Gastrocnemius medialis (tissue), 4 donors: ENCODE measurements around the gene TK2.

ENCODE experiments used
- POLR2A ChIP-seq, 2 donors: fragments of 450-650 bp; IDR thresholded peaks; one replicate each; pipeline ENCODE4 v1.6.1; 2017; ENCODE audit warnings: antibody characterized with exemption in 2 of 2, mild to moderate bottlenecking in 2 of 2, moderate library complexity in 2 of 2
- TF ChIP-seq, protein P1 (sequence below), 5 experiments: fragments of 450-650 bp in 3 of 5; fragments of 200-600 bp in 2 of 5; sonication (generic) in 2 of 5; IDR thresholded peaks in 4 of 5; conservative IDR thresholded peaks in 1 of 5; 1 replicate in 4 of 5; 2 replicates in 1 of 5; pipeline ENCODE4 v1.5.1; 2016 to 2019; ENCODE audit warnings: antibody characterized with exemption in 5 of 5, mild to moderate bottlenecking in 3 of 5, moderate library complexity in 3 of 5

DNA sequence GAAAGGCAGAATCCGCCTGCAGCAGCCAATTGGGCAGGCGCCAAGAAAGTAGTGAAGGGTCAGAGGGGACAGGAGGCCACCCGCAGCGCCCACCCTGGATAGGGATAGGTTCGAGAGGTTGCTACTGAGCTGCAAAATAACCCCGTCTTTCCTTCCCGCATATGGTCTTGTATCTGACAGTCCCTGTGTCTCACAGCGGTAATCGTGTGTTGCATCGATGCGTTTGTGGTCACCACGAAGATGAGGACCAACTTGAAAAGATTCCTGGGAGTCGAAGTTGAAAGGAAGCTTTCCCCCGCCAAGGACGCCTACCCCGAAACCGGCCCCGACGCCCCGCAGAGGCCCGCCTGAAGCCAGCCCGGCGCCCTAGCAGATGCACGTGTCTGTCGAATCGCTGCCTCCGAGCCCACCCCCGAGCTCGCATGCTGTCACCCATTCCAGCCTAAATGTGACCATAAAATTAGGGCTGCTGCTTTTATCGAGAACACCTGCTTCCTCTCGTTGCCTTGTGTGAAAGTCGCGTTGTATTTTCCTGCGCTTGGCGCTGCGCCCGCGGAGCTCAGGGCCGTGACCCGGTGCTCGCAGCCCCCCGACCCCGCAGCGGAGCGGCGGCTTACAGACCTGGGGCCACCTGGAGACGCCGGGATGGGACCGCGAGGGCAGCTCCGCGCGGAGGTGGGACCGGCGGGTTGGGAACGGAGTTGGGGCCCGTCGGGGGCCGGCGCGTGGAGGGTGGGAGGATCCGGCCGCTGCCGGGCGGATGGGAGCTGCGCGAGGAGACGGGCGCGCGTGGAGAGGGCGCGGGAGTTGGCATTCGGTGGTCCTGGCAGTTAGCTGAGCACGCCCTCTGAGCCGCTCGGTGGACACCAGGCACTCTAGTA, 29.0 kb upstream of the TK2 start, which contains the start of gene CMTM2:
- TF ChIP-seq, protein P1, sequence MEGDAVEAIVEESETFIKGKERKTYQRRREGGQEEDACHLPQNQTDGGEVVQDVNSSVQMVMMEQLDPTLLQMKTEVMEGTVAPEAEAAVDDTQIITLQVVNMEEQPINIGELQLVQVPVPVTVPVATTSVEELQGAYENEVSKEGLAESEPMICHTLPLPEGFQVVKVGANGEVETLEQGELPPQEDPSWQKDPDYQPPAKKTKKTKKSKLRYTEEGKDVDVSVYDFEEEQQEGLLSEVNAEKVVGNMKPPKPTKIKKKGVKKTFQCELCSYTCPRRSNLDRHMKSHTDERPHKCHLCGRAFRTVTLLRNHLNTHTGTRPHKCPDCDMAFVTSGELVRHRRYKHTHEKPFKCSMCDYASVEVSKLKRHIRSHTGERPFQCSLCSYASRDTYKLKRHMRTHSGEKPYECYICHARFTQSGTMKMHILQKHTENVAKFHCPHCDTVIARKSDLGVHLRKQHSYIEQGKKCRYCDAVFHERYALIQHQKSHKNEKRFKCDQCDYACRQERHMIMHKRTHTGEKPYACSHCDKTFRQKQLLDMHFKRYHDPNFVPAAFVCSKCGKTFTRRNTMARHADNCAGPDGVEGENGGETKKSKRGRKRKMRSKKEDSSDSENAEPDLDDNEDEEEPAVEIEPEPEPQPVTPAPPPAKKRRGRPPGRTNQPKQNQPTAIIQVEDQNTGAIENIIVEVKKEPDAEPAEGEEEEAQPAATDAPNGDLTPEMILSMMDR (IDR thresholded peaks at IDR 0.05 in 4 of 5, conservative IDR thresholded peaks at IDR 0.05 in 1 of 5) = no peak
- TF ChIP-seq POLR2A (IDR thresholded peaks at IDR 0.05) = no peak
